Activated CD8-positive, alpha-beta memory T cell treated with anti-CD3 and anti-CD28 coated beads, Interleukin-2, amount 50 U/mL, for 48 hours (primary cell): Measurements from ENCODE around the gene TMEM168.
"Not testable (repeated sequence)": the region's sequence is repeated elsewhere in the genome, so short reads cannot be mapped to it uniquely, and the experiment has no call there.

ENCODE experiments used
- DNase-seq: peaks from one replicate; pipeline ENCODE4 v3.0.0-alpha.2; 2020

TMEM168 gene

DNA sequence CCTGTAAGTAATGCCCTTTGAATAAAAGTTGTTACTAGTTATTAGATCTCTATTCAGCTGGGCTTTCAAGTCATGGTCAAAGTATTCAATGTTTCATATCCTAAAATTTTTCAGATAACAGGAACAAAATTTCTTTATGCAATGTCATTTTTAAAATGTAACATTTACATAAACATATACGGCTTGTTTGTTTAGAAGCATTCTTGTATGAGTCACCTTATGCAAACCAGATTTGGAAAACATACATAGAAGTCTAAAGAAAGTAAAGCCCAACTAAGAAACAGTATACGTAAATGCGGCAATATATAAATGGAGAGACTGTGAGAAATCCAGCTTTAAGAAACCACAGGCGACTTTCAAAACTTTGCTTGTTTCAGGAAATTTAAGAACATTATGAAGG is 10.5 kb downstream of the TMEM168 start:
- no peak for DNase-seq

- DNase-seq, result no peak
These were observed 12.8 kb downstream of the TMEM168 start for GRCh38 chr7:112777406-112777805.

- no peak for DNase-seq
These were observed 19.0 kb downstream of the TMEM168 start for GRCh38 chr7:112771166-112771565.

GRCh38 chr7:112770051-112770450 is 20.1 kb downstream of the TMEM168 start:
- DNase-seq, result no peak

GRCh38 chr7:112765105-112765504 is 25.1 kb downstream of the TMEM168 start:
- no peak for DNase-seq

DNA sequence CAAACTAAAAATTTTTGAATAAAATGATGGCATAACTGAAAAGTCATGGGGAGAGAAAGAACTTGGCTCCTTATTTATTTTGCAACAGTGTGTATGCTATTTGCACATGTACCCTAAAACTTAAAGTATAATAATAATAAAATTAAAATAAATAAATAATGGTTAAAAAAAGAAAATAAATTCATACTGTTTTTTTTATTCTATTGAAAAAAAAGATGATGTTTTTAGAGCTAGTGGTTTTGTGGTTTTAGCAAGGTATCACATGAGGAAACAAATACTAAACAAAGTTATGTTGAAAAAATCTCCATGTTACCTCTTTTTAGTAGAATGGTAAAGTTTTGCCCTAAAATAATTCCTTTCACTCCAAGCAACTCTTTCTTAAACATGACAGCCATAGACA is 26.2 kb downstream of the TMEM168 start:
- DNase-seq, result no peak

- no peak for DNase-seq
These were observed 26.9 kb downstream of the TMEM168 start for GRCh38 chr7:112763298-112763697.

DNA sequence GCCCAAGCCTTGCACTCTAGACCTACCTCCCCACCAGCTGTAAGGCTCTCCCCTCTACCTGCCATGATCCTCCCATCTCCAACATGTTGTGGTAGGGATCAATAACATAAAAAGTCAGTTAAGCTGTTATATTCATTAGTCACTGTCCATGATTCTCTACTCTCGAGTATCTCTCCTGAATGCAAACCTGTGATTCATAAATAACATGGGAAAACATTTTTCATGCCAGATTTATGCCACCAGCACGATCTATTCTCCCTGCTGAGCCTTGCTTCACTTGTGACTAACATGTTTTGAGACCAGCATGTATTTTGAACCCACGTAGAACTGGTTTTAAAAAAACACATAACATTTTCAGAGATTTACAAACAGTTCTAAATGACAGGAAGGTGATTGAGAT is 30.3 kb downstream of the TMEM168 start:
- DNase-seq, result no peak

GRCh38 chr7:112757337-112757736 is 32.9 kb downstream of the TMEM168 start:
- no peak for DNase-seq

GRCh38 chr7:112753298-112753697 is 36.9 kb downstream of the TMEM168 start:
- DNase-seq, result no peak

DNA sequence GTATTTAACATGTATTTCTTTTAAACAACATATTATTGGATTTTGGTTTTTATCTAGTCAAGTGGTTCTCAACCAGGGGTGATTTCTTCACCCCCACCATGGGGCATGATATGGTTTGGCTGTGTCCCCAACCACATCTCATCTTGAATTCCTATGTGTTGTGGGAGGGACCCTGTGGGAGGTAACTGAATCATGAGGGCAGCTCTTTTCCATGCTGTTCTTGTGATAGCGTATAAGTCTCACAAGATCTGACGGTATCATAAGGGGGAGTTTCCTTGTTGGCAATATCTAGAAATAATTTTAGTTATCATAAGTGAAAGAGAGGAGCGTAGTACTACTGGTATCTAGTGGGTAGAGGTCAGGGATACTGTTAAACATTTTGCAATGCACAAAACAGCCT is 37.6 kb downstream of the TMEM168 start:
- no peak for DNase-seq

DNA sequence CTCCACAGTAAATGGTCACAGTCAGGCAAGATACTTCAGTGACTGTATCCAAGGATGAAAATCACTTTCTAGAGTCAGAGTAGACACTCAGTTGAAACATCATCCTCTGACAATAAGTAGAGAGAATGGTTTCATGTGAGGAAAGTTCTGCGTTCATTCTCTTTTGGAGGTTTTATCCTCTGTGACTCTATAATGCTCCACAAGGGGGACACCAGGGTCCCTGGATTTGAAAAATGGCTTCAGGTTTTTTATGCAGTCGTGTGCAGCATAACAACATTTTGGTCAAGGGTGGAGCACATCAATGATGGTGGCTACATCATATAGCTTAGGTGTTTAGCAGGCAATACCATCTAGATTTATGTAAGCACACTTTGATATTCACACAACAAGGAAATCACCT is 40.4 kb downstream of the TMEM168 start:
- DNase-seq, result no peak

DNA sequence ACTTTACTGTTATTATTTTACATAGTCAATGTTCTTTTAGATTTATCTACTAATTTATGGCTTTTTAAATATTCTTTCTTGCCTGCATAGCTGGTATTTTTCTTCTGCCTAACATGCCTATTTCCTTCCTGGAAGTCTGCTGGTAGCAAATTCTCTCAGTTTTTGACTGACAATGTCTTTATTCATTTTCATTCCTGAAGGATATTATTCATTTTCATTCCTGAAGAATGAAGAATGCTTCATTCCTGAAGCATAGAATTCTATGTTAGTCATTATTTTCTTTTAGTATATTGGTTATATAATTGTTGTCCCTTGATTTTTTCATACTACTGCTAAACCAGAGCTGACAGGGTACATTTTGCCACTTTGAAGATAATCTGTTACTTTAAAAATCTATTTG is 41.8 kb downstream of the TMEM168 start:
- no peak for DNase-seq

GRCh38 chr7:112745635-112746034 is 44.6 kb downstream of the TMEM168 start:
- no peak for DNase-seq

DNA sequence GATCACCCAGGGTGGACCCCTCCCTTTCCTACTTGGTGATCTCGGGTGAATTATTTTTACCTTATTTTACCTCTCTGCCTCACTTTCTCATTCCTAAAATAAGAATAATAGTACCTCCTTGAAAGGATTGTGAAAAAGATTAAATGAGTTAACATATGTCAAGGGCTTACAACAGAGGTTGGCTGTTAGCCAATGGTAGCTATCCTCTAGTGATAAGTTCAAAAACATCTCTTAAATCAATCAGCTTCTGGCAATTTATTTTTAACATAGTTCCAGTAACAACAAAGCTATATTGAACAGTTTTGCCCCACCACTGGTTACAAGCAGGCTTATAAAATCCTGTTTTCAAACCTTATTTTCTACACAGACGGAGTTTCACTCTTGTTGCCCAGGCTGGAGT is 45.4 kb downstream of the TMEM168 start:
- no peak for DNase-seq

GRCh38 chr7:112743811-112744210 is 46.4 kb downstream of the TMEM168 start:
- DNase-seq, result no peak

DNA sequence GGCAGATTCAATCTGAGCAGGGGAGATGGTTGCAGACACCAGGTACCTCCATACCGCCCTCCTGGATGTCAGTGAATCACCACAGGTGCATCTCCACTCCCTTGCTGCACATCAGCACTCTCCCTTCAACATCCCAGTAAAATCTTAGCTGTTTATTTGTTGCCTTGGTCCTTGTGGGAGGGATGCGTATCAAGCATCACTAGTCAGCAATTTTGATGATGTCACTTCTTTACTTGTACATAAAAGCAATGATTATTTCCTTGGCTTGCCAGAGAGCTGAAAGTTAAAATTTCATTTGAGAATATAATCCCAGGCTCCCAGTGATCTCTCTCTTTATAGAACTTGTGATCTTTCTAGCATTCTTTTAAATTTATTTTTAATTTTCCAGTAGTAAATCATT is 49.5 kb downstream of the TMEM168 start:
- no peak for DNase-seq

DNA sequence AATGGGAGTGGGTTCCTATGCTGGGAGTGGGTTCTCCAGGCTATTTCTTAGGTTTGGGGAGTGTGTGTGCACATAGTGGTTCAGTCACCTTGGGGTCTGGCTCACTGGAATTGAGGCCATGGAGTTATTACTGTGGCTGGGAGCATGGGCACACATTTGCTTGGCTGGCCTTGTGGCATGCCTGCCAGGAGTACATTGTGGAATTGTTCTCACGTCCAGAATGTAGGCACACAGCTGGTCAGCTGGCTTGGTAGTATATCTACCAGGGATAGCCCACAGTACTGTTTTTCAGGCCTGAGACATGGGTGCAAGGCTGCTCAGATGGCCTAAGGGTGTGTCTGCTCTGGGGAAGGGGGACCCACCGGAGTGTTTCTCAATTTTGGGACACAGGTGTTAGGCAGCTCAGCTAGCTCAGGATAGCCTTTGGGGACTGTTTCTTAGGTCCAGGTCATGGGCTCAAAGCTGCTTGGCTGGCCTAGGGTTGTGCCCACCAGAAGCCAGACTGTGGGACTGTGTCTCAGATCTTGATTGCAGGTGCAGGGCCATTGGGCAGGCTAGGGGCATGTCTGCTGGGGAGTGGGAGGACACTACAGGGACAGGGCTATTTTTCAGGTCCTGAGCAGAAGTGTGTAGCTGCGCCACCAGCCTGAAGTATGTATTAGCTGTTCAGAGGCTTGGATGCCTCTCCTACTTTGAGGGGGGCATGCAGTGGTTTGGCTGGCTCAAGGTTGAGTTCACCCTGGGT is 50.6 kb downstream of the TMEM168 start:
- no peak for DNase-seq

DNA sequence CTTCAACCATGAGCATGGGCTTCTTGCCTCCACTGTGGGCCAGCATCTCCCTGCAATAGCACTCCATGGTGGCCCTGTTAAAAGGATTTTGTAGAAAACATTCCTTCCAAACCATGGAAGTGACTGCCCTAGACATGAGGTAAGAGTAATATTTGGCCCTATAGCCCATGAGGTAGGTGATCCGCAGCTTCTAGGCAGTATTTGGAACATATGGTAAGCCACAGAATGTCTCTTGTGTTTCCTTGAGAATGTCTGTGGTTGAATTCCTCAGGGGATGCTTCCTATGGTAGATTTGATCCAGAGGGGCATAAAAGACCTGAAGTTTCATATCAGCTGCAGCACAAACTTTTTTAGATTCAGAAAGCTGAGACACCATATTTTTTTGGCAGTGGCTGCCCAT is 54.9 kb downstream of the TMEM168 start:
- DNase-seq, result no peak

DNA sequence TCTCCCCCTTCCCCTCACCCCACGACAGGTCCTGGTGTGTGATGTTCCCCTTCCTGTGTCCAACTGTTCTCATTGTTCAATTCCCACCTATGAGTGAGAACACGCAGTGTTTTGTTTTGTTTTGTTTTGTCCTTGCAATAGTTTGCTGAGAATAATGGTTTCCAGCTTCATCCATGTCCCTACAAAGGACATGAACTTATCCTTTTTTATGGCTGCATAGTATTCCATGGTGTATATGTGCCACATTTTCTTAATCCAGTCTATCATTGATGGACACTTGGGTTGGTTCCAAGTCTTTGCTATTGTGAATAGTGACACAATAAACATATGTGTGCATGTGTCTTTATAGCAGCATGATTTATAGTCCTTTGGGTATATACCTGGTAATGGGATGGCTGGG is 58.9 kb downstream of the TMEM168 start:
- DNase-seq, result not testable (repeated sequence)

DNA sequence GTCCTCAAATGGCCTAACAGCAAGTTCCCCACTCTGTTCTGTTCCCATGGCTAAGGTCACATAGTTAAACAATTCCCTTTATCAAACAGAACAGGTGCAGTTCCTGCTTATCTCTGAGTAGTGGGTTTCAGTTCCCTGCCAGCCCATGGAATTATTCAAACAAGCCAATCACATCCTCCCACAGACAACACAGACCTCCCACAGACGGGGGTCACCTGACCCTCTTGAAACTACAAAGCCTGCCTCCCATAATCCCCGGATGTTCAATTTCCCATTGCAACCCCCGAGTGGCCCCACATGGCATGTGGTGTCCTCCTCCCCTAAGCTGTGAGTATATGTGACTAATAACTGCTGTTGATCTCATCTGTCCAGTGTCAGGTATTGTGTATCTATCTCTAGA is 64.1 kb downstream of the TMEM168 start:
- DNase-seq, result no peak

GRCh38 chr7:112723416-112723815 is 66.8 kb downstream of the TMEM168 start:
- DNase-seq, result no peak

DNA sequence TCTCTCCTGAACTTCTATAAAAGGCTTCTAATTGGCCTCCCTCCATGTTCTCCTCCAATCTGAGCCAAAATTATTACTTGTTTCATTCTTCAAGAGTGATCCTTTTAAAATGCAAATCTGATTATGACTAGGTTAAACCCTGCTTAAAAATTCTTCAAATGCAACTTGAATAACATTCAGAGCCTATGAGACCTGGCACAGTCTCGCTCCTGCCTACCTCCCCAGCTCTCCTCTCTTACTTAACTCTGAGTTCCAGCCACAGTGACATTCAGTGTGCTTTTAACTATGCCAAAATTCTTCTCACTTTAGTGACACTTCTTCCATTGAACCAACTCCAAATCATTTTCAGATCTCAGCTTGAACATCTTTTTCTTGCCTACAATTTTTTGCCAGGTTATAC is 68.8 kb downstream of the TMEM168 start:
- DNase-seq, result no peak

- DNase-seq, result no peak
These were observed 74.7 kb downstream of the TMEM168 start for GRCh38 chr7:112715525-112715924.

DNA sequence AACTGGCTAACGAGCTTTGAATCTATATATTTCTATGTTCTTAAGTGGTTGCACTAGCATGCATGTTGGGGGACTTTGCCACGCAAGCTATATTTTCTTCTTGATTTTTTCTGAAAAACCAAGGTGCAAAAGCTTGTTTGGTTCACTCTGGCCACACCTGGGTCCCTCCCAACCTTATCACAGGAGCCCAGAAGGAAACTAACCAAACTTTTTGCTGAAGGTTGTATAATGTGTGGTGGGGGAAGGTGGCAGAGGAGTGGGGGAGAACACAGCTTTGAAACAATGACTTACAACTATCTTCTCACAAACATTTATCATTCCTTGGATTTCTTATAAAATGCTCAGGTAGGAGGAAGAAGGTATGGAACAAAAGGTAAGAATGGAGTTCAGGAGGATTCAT is 75.3 kb downstream of the TMEM168 start:
- DNase-seq, result no peak
